ENCODE measurements around the gene CSF3R.

DNA sequence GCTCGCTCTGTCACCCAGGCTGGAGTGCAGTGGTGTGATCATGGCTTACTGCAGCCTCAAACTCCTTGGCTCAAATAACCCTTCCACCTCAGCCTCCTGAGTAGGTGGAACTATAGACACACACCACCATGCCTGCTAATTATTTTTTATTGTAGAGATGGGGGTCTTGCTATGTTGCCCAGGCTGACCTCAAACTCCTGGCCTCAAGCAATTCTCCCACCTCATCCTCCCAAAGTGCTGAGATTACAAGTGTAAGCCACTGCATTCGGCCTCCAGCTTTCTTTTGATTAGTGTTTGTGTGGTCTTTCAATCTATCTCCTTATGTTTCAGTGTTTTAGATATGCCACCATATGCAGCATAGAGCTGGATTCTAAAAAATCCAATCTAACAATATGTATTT is 19.9 kb upstream of the CSF3R start:
- TF ChIP-seq TAF1 (IDR thresholded peaks at IDR 0.05; ENCODE audit: low read depth): no peak
- no peak for TF ChIP-seq POLR2AphosphoS5 (IDR thresholded peaks at IDR 0.05)
- no peak for TF ChIP-seq CTCF (IDR thresholded peaks at IDR 0.05; ENCODE audit: poor library complexity, severe bottlenecking)
- TF ChIP-seq EZH2 (IDR thresholded peaks at IDR 0.05; ENCODE audit: borderline replicate concordance, insufficient read depth, low read length, poor library complexity, severe bottlenecking): no peak
